Cardiac fibroblast (primary cell): ENCODE data around the gene CDKN1C.
A peak's percentile ranks its signal among the peaks of the same experiment; 100 is the strongest.

Experiments
- DNase-seq, 2 donors: peaks; one replicate each; pipeline versions ENCODE4 v3.0.0 to v3.0.0-alpha.2; 2010; ENCODE audit warnings: low read depth in 2 of 2
- H3K4me3 ChIP-seq, 2 donors: replicated peaks in 1 of 2; 1 replicate in 1 of 2; 2 replicates in 1 of 2; pipeline ENCODE4 v1.5.1; 2011; ENCODE audit warnings: low read depth in 2 of 2, low read length in 2 of 2, mild to moderate bottlenecking in 2 of 2, moderate library complexity in 1 of 2
- TF ChIP-seq, protein P1 (sequence below): IDR thresholded peaks from one replicate; pipeline ENCODE4 v1.5.1; 2011; ENCODE audit warnings: low read depth, mild to moderate bottlenecking, low read length, inconsistent platforms

The CDKN1C gene

DNA sequence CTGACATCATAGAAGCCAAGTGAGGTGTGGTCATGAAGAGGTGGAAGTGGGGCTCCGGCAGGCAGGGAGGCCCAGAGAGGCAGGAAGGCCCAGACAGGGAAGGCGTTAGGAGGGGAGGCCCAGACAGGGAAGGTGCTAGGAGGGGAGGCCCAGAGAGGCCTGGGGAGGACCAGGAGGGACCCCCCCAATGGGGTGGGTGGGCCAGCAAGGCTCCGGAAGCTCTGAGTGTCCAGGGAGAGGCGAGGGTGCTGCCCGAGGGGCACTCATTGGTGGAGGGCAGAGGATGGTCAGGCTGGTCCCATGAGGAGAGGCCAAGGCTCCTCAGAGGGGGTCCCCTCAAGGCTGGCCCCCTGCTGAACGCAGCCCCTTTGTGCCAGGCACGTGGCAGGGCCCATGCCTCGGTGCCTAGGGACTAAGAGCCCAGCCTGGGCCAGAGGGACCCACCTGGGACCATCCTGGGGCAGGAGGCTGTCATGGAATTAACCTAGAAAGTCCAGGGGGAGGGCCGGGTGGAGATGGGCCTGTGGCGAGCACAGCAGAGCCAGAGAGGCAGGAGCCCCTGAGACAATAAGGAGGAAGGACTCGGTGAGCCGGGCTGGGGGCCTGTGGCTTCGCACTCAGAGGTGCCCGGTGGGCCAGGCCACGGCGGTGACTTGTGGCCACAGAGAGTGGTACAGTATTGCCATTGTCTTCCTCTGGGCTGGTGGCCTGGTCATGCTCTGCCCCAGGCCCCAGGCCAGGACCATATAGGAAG lies 31.5 kb upstream of the CDKN1C start:
- H3K4me3 ChIP-seq, result no peak overlapping the region
- TF ChIP-seq, protein P1, sequence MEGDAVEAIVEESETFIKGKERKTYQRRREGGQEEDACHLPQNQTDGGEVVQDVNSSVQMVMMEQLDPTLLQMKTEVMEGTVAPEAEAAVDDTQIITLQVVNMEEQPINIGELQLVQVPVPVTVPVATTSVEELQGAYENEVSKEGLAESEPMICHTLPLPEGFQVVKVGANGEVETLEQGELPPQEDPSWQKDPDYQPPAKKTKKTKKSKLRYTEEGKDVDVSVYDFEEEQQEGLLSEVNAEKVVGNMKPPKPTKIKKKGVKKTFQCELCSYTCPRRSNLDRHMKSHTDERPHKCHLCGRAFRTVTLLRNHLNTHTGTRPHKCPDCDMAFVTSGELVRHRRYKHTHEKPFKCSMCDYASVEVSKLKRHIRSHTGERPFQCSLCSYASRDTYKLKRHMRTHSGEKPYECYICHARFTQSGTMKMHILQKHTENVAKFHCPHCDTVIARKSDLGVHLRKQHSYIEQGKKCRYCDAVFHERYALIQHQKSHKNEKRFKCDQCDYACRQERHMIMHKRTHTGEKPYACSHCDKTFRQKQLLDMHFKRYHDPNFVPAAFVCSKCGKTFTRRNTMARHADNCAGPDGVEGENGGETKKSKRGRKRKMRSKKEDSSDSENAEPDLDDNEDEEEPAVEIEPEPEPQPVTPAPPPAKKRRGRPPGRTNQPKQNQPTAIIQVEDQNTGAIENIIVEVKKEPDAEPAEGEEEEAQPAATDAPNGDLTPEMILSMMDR, result no peak
- no peak for DNase-seq

DNA sequence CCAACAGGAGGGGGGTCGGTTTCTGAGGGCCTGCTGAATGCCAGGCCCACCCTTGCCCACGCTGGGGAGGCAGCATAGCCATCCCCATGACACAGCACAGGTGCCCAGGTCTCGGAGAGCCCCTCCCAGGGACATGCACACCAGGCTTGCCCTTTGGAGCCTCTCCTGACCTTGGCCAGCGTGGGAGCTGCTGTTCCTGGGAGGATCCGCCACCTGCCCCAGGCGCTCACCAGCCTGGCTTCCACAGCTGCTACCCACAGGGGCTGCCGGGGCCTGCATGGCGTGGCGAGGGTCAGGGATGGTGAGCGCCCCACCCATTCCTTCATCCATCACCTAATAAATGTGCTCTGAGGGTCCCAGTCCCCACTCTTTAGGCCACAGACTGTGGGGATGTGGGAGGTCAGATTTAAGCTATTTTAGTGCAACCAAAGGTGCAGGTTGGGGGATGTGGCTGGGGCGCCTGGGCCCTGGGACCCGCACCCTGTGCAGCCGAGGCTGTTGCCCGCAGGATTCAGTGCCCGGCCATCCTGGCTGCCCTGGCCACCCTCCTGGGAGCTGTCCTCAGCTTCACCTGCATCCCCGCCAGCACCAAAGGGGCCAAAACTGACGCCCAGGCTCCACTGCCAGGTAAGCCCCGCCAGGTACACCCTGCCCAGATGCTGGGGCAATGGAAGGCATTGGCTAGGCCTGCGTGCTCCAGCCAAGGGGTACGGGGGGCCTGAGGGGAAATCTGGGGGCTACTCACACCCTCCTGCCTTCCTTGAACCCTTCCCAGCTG lies 30.7 kb upstream of the CDKN1C start:
- H3K4me3 ChIP-seq, result no peak overlapping the region
- no peak for DNase-seq
- TF ChIP-seq, protein P1, result no peak

DNA sequence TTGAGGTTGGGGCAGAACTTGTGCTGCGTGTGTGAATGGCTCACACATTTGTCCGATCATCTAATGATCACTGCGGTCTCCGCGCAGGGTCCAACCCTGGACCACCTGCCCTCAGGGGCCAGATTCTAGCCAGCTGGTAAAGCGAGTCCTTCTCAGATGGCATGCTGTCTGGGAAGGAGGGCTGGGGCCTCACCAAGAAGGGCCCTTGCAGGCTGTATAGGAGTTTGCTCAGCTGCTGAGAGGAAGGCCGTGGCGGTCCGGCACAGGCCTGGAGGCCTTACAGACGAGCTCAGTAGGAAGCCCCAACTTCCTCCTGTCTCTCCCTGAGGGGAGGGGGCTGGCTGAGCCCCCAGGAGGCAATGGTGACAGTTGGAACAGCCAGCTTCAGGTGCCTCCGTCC lies 29.9 kb upstream of the CDKN1C start:
- no peak overlapping the region for H3K4me3 ChIP-seq
- TF ChIP-seq, protein P1, result no peak
- no peak for DNase-seq

DNA sequence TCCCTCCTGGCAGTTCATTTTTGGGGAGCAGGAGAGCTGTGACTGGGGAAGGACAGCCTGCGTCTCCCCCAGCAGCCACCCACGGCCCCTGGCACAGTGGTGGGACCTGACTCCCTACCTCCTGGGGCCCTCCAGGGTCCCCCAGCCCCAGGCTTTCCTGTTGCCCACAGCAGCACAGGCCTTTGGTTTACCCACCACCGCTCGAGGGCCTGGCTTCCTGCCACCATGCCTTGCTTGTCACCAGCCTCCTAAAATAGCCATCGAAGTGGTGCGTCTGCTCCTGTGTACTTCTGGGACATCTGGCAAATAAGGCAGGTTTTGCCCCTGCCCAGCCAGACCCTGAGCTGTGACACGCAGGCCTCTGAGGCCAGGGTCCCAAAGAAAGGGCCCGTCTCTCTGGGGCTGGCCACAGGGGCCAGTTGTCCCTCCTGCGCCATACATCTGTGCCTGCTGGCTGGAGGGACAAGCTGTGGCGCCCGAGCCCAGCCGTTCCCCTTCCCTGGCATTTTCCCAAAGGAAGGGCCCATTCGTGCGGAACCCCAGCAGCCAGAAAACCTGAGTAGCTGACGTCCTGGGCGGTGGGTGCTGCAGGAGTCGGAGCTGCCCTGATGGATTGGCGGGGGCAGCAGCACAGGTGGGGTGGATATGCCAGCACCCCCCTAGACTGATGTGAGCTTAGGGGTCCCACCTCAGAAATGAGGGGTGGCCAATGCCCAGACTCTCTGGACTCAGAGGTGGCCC lies 29.1 kb upstream of the CDKN1C start:
- TF ChIP-seq, protein P1, result no peak
- no peak overlapping the region for H3K4me3 ChIP-seq
- no peak for DNase-seq

DNA sequence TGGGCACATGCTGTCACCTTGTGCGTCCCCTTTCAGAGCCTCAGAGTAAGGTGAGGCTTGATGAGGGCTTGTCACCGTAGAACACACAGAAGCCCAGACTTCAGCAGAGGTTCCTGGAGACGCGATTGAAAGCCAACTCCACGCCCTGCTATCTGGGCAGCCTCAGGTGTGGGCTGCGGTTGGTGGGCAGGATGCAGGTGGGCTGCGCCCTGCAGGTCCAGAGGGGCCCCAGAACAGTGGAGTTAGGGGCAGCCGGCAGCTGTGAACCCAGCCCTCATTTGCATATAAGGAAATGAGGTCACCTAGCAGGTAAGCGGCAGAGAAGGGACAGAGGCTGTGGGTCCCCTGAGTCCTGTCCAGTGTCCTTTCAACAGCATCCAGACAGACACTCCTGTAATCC lies 28.2 kb upstream of the CDKN1C start:
- TF ChIP-seq, protein P1, result no peak
- H3K4me3 ChIP-seq, result no peak overlapping the region
- DNase-seq, result no peak

DNA sequence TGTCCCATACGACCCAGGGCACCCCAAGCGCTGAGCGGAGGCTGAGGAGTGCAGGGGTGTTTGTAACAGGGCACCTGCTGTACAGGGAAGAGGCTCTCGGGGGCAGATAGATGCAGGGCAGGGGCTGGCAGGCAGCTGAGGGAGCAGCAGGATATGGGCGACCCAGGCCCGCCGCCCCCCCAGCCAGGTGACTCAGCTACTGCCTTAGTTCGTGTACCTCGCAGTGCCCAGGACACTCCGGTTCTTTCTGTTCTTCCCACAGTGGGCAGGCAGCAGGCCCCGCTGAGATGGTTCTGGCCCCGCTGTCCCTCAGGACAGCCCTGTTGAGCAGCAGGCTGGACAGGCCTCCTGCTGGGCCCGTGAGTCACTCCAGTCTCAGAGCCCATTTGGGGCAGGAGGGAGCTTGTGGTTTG lies 27.4 kb upstream of the CDKN1C start:
- TF ChIP-seq, protein P1, result peak; percentile 14
- peak; percentile 35 to 47 for DNase-seq
- no peak overlapping the region for H3K4me3 ChIP-seq
